22Rv1 (cell line): Measurements from ENCODE around the gene RD3L.

Experiments
- H3K27ac ChIP-seq: fragments of 450-650 bp; 2 replicates; pipeline ENCODE4 v1.5.1; 2017
- ZFX ChIP-seq: fragments of 450-650 bp; IDR thresholded peaks from 2 replicates; pipeline ENCODE4 v1.6.1; 2017; ENCODE audit warnings: antibody characterized with exemption, borderline replicate concordance
- TF ChIP-seq, protein P1 (sequence below): fragments of 450-650 bp; IDR thresholded peaks from 2 replicates; pipeline ENCODE4 v1.5.1; 2017; ENCODE audit warnings: mild to moderate bottlenecking

Gene RD3L

DNA sequence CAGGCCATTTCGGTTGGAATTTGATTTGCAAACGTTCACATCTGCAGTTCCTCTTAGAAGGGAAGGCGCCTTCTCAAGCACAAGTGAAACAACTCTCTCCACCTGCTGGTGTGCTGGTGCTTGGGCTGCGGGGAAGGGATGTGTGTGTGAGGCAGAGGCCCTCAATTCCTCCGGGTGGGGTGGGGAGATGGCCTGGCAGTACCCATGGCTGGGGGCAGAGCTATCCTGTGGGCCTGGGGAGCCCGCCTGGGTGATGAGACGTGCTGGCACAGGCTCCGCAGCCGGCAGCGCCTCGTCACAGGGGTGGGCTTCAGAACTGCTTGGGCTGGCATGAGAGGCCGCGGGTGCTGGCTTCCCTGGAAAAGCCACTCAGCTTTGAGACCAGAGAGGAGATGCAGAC lies 43.0 kb downstream of the RD3L start:
- no peak overlapping the region for H3K27ac ChIP-seq
- TF ChIP-seq, protein P1, sequence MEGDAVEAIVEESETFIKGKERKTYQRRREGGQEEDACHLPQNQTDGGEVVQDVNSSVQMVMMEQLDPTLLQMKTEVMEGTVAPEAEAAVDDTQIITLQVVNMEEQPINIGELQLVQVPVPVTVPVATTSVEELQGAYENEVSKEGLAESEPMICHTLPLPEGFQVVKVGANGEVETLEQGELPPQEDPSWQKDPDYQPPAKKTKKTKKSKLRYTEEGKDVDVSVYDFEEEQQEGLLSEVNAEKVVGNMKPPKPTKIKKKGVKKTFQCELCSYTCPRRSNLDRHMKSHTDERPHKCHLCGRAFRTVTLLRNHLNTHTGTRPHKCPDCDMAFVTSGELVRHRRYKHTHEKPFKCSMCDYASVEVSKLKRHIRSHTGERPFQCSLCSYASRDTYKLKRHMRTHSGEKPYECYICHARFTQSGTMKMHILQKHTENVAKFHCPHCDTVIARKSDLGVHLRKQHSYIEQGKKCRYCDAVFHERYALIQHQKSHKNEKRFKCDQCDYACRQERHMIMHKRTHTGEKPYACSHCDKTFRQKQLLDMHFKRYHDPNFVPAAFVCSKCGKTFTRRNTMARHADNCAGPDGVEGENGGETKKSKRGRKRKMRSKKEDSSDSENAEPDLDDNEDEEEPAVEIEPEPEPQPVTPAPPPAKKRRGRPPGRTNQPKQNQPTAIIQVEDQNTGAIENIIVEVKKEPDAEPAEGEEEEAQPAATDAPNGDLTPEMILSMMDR: no peak
- TF ChIP-seq ZFX: no peak

- H3K27ac ChIP-seq: no peak overlapping the region
- TF ChIP-seq, protein P1: no peak
- no peak for TF ChIP-seq ZFX
Measured at GRCh38 chr14:103898711-103899110, 43.6 kb downstream of the RD3L start.

DNA sequence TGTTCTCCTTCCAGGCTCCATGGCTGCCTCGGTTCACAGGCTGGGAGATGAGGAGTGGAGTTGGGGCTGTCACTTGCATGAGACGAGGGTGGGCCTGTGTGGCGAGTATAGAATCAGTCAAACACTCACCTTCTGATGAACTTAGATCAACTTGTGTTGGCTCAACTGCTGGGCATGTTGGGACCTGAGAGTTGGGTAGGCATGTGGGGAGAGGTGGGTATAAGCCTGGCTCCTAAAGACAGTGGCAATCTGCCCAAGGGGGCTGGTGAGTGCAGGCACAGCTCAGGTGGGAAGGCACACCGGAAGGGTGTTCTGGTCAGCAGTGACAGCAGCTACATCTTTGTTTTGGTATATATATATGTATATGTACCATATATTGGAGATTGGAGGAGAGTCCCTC lies 44.1 kb downstream of the RD3L start:
- no peak overlapping the region for H3K27ac ChIP-seq
- no peak for TF ChIP-seq ZFX
- TF ChIP-seq, protein P1: no peak

DNA sequence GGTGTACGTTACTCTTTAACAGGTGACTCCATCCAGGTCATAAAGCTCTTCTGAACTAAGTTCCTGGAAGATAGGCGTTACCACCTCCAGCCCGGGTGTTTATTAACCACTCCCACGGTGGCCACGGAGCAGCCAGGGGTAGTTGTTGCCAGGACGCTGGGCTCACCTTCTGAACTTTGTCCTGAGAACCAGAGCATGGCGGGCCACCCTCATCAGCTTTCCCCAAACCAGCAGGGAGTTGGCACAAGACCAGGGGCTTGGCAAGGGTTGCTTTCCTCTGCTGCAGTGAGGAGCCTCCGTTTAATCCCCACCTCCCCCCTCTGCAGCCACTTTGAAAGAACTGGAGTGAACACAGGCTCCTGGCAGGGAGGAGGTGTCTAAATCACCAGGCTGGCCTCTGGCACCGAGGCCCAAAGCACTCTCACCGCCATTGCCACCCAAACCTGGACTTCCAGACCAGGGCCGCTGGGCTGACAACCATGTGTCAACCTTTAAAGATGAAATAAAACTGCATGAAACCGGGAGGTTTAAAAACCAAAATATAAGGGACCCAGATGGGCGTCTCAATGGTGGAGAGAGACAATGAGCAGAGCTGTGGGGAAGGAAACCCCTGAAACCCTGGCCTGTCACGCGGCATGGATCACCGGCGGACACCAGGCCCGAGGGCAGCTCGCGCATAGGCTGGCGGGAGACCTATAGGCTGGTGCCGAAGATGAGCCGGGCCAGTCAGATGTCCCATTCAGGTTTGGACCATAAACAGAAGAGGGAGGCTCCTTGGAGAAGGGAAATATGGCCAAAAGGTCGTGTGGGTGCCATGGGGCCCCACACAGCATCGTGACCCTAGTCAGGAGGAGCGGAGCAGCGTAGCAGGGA lies 45.0 kb downstream of the RD3L start:
- TF ChIP-seq, protein P1: no peak
- TF ChIP-seq ZFX: no peak
- peak overlapping the region; percentile 22 for H3K27ac ChIP-seq

DNA sequence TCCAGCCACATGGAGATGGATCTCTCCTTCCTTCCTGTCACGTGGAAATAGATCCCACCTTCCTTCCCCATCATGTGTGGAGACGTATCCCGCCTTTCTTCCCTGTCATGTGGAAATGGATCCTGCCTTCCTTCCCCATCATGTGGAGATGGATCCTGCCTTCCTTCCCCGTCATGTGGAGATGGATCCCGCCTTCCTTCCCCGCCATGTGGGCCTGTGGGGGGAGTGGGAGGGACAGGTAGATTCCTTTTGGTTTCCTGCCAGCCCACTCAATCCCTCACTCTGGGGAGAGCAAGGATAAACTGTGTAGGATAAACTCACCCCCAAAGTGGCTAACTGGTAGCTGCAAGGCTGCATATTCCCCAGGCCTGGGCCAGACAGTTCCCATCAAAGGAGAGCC lies 45.8 kb downstream of the RD3L start:
- peak overlapping the region; percentile 22 for H3K27ac ChIP-seq
- TF ChIP-seq, protein P1: no peak
- no peak for TF ChIP-seq ZFX

GRCh38 chr14:103894723-103895059 lies 47.6 kb downstream of the RD3L start:
- no peak overlapping the region for H3K27ac ChIP-seq
- TF ChIP-seq, protein P1: no peak
- TF ChIP-seq ZFX: no peak

DNA sequence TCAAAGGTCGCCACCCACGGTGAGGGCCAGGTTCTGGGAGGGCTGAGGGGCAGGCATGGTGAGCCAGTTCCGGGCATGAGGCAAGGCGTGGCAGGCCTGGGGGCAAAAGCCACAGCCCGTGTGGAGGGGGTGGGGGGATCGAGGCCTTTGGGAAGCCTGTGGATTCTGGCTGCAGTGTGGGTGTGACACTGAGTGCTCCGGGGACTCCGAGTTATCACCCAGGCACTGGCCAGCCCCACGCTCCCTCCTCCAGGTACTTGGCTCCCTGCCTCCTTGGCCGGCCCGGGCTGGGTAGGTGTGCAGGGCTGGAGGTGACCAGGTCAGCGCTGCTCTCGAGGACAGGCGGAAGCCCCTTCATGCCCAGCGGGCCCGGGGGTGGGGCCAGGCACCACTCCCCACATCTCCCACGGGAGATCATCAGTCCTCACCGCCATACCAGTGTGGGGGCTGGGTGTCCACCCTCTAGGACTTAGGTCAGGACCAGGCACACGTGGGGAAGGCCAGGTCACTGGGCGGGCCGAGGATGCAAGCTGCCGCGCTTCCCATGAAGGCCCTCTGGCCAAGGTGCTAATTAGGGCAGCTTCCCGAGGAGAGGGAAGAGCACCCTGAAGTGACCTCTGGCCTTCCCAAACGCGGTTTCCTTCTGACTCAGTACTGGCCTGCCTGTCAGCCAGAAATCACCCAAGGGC lies 48.2 kb downstream of the RD3L start:
- no peak for TF ChIP-seq ZFX
- TF ChIP-seq, protein P1: no peak

More for the DNA sequence above, 48.2 kb downstream of the RD3L start:
- H3K27ac ChIP-seq: no peak overlapping the region
